Measurements from ENCODE around the gene CD33. TPM values are rescaled to one million over a fixed set of nuclear protein-coding genes. Genes with fewer than 3 reads are reported as not detected.

CD33 gene
- total and polyA plus RNA-seq, 2 of the 8 experiments (the other 6 are each of a cell fraction or from before 2014, with no cell fraction given), result 0.06 TPM; not detected in 1

- no peak overlapping the region for H2BK20ac ChIP-seq (ENCODE audit: low read length)
- H3K9ac ChIP-seq (replicated peaks in 1 of 4; ENCODE audit: extremely low read depth in 1 of 4, low read depth in 3 of 4, low read length in 3 of 4), result no peak overlapping the region
- H3K56ac ChIP-seq (replicated peaks; ENCODE audit: insufficient read length, low read depth, low read length), result no peak overlapping the region
- TF ChIP-seq PHF8 (conservative IDR thresholded peaks at IDR 0.05; ENCODE audit: low read depth, low read length), result no peak
- TF ChIP-seq TCF12 (IDR thresholded peaks at IDR 0.05; ENCODE audit: low read depth, low read length), result no peak
- TF ChIP-seq RXRA (IDR thresholded peaks at IDR 0.05; ENCODE audit: insufficient read depth, low read depth, low read length), result no peak
- no peak for TF ChIP-seq KDM5A (IDR thresholded peaks at IDR 0.05; ENCODE audit: low read length)
- no peak for TF ChIP-seq CHD2 (IDR thresholded peaks at IDR 0.05; ENCODE audit: low read length)
- no peak for TF ChIP-seq HDAC6 (IDR thresholded peaks at IDR 0.05; ENCODE audit: low read depth, low read length)
- WGBS, 2 experiments (ENCODE audit: extremely low coverage in 1 of 2, insufficient coverage in 1 of 2, insufficient read length in 1 of 2, insufficient replicate concordance in 2 of 2, low coverage in 1 of 2, low lambda C conversion rate in 2 of 2, missing lambda C conversion rate in 1 of 2), result 86% methylated on average over 9 of the region's 9 CpGs; no CpG with 5 or more reads in 1 of the 2 experiments
- H3K27me3 ChIP-seq (replicated peaks in 1 of 4; ENCODE audit: control insufficient read depth in 3 of 4, extremely low read depth in 1 of 4, insufficient read depth in 3 of 4, low read length in 3 of 4), result no peaks in the 10 kb centered on the region
- no peak overlapping the region for H4K91ac ChIP-seq (replicated peaks; ENCODE audit: insufficient read length, low read length)
- no peak overlapping the region for H3K14ac ChIP-seq (ENCODE audit: insufficient read length)
- H2BK15ac ChIP-seq (ENCODE audit: low read length), result no peak overlapping the region
- no peaks in the 10 kb centered on the region for H3K79me1 ChIP-seq (ENCODE audit: low read depth, low read length)
- H2AK5ac ChIP-seq (ENCODE audit: low read depth, low read length), result no peak overlapping the region
- H3K18ac ChIP-seq (ENCODE audit: extremely low read depth, low read length), result no peak overlapping the region
- H3K79me2 ChIP-seq (ENCODE audit: control insufficient read depth in 1 of 2, insufficient read depth in 2 of 2, low read length in 2 of 2), result no peaks in the 10 kb centered on the region
- H3K4me2 ChIP-seq (ENCODE audit: insufficient read depth in 1 of 2, low read depth in 2 of 2, low read length in 2 of 2), result no peak overlapping the region
- H2AFZ ChIP-seq (ENCODE audit: low read length), result no peak overlapping the region
- no peaks in the 10 kb centered on the region for H3K23me2 ChIP-seq (ENCODE audit: low read depth, low read length)
- no peaks in the 10 kb centered on the region for H4K20me1 ChIP-seq (replicated peaks in 1 of 2; ENCODE audit: control insufficient read depth in 1 of 2, insufficient read depth in 2 of 2, low read length in 2 of 2)
- no peak overlapping the region for H3K4ac ChIP-seq (replicated peaks; ENCODE audit: insufficient read length, low read depth, low read length)
- H3K4me1 ChIP-seq (replicated peaks in 1 of 4; ENCODE audit: control insufficient read depth in 3 of 4, insufficient read depth in 4 of 4, low read length in 3 of 4), result no peaks in the 10 kb centered on the region
- H4K5ac ChIP-seq (ENCODE audit: insufficient read length, low read depth, low read length), result no peak overlapping the region
- DNase-seq (ENCODE audit: low read depth in 1 of 2, low spot score in 2 of 2) (no peak), FAIRE-seq (no peak)
- peaks cover 0 to 3% of the 10 kb centered on the region in 2 experiments; a peak in 1 of 4 replicates for H3K9me3 ChIP-seq (ENCODE audit: insufficient read depth in 2 of 2, low read depth in 1 of 2, low read length in 1 of 2)
- ChIA-PET POLR2A (ENCODE audit: partially characterized antibody) (no interaction called here), CTCF (ENCODE audit: partially characterized antibody) (interaction anchor here (0.7 kb wide), 1 partner anchor 35 kb away, joined by 3 read pairs; no protein-coding TSS in a partner anchor)
- no peak overlapping the region for H3K27ac ChIP-seq (ENCODE audit: low read depth, low read length)
- no peak overlapping the region for H2BK12ac ChIP-seq (ENCODE audit: low read depth, low read length)
- no peak overlapping the region for H2BK120ac ChIP-seq (replicated peaks; ENCODE audit: low read depth, low read length)
- 0 out of 8 replicates have a peak, but pooled peaks cover 0 to 2% (median 0%) of the 10 kb centered on the region in 4 experiments for H3K36me3 ChIP-seq (ENCODE audit: control insufficient read depth in 2 of 4, insufficient read depth in 4 of 4, low read length in 3 of 4)
- no peak overlapping the region for H3K4me3 ChIP-seq (ENCODE audit: extremely low read depth in 1 of 4, insufficient read depth in 2 of 4, low read depth in 3 of 4, low read length in 4 of 4)
- H4K8ac ChIP-seq (ENCODE audit: extremely low read depth, insufficient read depth, low read length), result peak overlapping the region; percentile 57; the same call in 1 of the 2 replicates
- no peak overlapping the region for H3K23ac ChIP-seq (ENCODE audit: insufficient read length)
- H2BK5ac ChIP-seq (ENCODE audit: low read depth, low read length), result no peak overlapping the region
Observed at GRCh38 chr19:51195316-51195586, 29.6 kb upstream of the CD33 start.
